ENCODE data around the gene OR2T5.
"Not testable (repeated sequence)": the region's sequence is repeated elsewhere in the genome, so short reads cannot be mapped to it uniquely, and the experiment has no call there.

The OR2T5 gene

DNA sequence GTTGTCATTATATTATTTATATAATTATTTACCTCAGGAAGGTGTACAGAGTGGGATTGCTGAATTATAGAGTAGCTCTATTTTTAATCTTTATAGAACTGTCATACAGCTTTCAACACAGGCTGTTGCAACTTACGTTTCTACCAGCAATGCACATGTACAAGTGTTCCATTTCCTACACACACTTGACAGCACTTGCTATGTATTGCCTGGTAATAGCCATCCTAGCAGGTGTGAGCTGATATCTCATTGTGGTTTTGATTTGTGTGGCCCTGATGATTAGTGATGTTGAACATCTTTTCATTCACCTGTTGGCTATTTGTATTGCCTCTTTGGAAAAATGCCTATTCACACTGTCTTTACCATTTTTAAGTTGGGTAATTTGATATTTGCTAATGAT lies 12.7 kb upstream of the OR2T5 start:
- DNase-seq; H3K27ac ChIP-seq (ENCODE audit: low read depth, low read length); H3K18ac ChIP-seq (ENCODE audit: low read length); H3K4me2 ChIP-seq (ENCODE audit: low read length); H3K9ac ChIP-seq (ENCODE audit: low read length); H3K14ac ChIP-seq (ENCODE audit: low read length); H2AK5ac ChIP-seq (ENCODE audit: low read length); H3K4ac ChIP-seq (ENCODE audit: low read depth, low read length); H4K8ac ChIP-seq (ENCODE audit: low read depth, low read length); H2BK12ac ChIP-seq (ENCODE audit: low read length); H3K9me3 ChIP-seq (ENCODE audit: insufficient read depth, low read depth, low read length); H3K27me3 ChIP-seq (ENCODE audit: insufficient read depth, low read length); H3K4me3 ChIP-seq (ENCODE audit: low read depth, low read length); H3K79me1 ChIP-seq (ENCODE audit: low read length); H3K79me2 ChIP-seq (ENCODE audit: control insufficient read depth, insufficient read depth, low read length, poor library complexity); H4K91ac ChIP-seq (ENCODE audit: low read depth, low read length); H3K36me3 ChIP-seq (ENCODE audit: control insufficient read depth in 1 of 2, insufficient read depth in 2 of 2, low read length in 2 of 2); H4K12ac ChIP-seq (ENCODE audit: low read depth, low read length); H3K23ac ChIP-seq (ENCODE audit: low read length); H2BK5ac ChIP-seq (ENCODE audit: low read depth, low read length, poor library complexity); H3K4me1 ChIP-seq (ENCODE audit: control insufficient read depth in 1 of 2, insufficient read depth in 2 of 2, low read length in 2 of 2); H2AFZ ChIP-seq (ENCODE audit: insufficient read depth, low read length, poor library complexity); H2BK120ac ChIP-seq (ENCODE audit: insufficient read depth, low read length, poor library complexity): not testable (repeated sequence)
- no CpG with 5 or more reads among the region's 1 CpG for WGBS (ENCODE audit: extremely low coverage, insufficient coverage, insufficient read length)

GRCh38 chr1:248481686-248482579 lies 6.5 kb upstream of the OR2T5 start:
- not testable (repeated sequence) for H3K4ac ChIP-seq (ENCODE audit: low read depth, low read length); H3K79me2 ChIP-seq (ENCODE audit: control insufficient read depth, insufficient read depth, low read length, poor library complexity); H3K18ac ChIP-seq (ENCODE audit: low read length); H2BK120ac ChIP-seq (ENCODE audit: insufficient read depth, low read length, poor library complexity); H4K12ac ChIP-seq (ENCODE audit: low read depth, low read length); H3K4me1 ChIP-seq (ENCODE audit: control insufficient read depth in 1 of 2, insufficient read depth in 2 of 2, low read length in 2 of 2); H2BK12ac ChIP-seq (ENCODE audit: low read length); H3K4me3 ChIP-seq (ENCODE audit: low read depth, low read length); H3K14ac ChIP-seq (ENCODE audit: low read length); H3K79me1 ChIP-seq (ENCODE audit: low read length); H2AK5ac ChIP-seq (ENCODE audit: low read length); H4K8ac ChIP-seq (ENCODE audit: low read depth, low read length); H2AFZ ChIP-seq (ENCODE audit: insufficient read depth, low read length, poor library complexity); H3K9ac ChIP-seq (ENCODE audit: low read length); H2BK5ac ChIP-seq (ENCODE audit: low read depth, low read length, poor library complexity); H3K36me3 ChIP-seq (ENCODE audit: control insufficient read depth in 1 of 2, insufficient read depth in 2 of 2, low read length in 2 of 2); H3K27ac ChIP-seq (ENCODE audit: low read depth, low read length); H3K9me3 ChIP-seq (ENCODE audit: insufficient read depth, low read depth, low read length); H3K4me2 ChIP-seq (ENCODE audit: low read length); H3K23ac ChIP-seq (ENCODE audit: low read length); H4K91ac ChIP-seq (ENCODE audit: low read depth, low read length); DNase-seq; H3K27me3 ChIP-seq (ENCODE audit: insufficient read depth, low read length)
- no CpG with 5 or more reads among the region's 13 CpGs for WGBS (ENCODE audit: extremely low coverage, insufficient coverage, insufficient read length)

- H2BK5ac ChIP-seq (ENCODE audit: low read depth, low read length, poor library complexity); H2BK12ac ChIP-seq (ENCODE audit: low read length); H3K9ac ChIP-seq (ENCODE audit: low read length); H3K36me3 ChIP-seq (ENCODE audit: control insufficient read depth in 1 of 2, insufficient read depth in 2 of 2, low read length in 2 of 2); H3K4me3 ChIP-seq (ENCODE audit: low read depth, low read length); H4K91ac ChIP-seq (ENCODE audit: low read depth, low read length); H3K23ac ChIP-seq (ENCODE audit: low read length); H3K79me2 ChIP-seq (ENCODE audit: control insufficient read depth, insufficient read depth, low read length, poor library complexity); H3K79me1 ChIP-seq (ENCODE audit: low read length); H2AFZ ChIP-seq (ENCODE audit: insufficient read depth, low read length, poor library complexity); H3K18ac ChIP-seq (ENCODE audit: low read length); H3K4me2 ChIP-seq (ENCODE audit: low read length); H4K8ac ChIP-seq (ENCODE audit: low read depth, low read length); H3K4ac ChIP-seq (ENCODE audit: low read depth, low read length); H4K12ac ChIP-seq (ENCODE audit: low read depth, low read length); H3K27me3 ChIP-seq (ENCODE audit: insufficient read depth, low read length); H2BK120ac ChIP-seq (ENCODE audit: insufficient read depth, low read length, poor library complexity); H3K27ac ChIP-seq (ENCODE audit: low read depth, low read length); H3K4me1 ChIP-seq (ENCODE audit: control insufficient read depth in 1 of 2, insufficient read depth in 2 of 2, low read length in 2 of 2); DNase-seq; H3K14ac ChIP-seq (ENCODE audit: low read length); H2AK5ac ChIP-seq (ENCODE audit: low read length); H3K9me3 ChIP-seq (ENCODE audit: insufficient read depth, low read depth, low read length): not testable (repeated sequence)
- WGBS (ENCODE audit: extremely low coverage, insufficient coverage, insufficient read length) = no CpG with 5 or more reads among the region's 5 CpGs
These were observed 8.3 kb downstream of the OR2T5 start for GRCh38 chr1:248496661-248497060.

GRCh38 chr1:248500305-248501035 lies 12.1 kb downstream of the OR2T5 start:
- not testable (repeated sequence) for H3K4me2 ChIP-seq (ENCODE audit: low read length); H3K27me3 ChIP-seq (ENCODE audit: insufficient read depth, low read length); H3K79me2 ChIP-seq (ENCODE audit: control insufficient read depth, insufficient read depth, low read length, poor library complexity); H4K8ac ChIP-seq (ENCODE audit: low read depth, low read length); H3K18ac ChIP-seq (ENCODE audit: low read length); H2AK5ac ChIP-seq (ENCODE audit: low read length); H2BK5ac ChIP-seq (ENCODE audit: low read depth, low read length, poor library complexity); H4K12ac ChIP-seq (ENCODE audit: low read depth, low read length); H3K79me1 ChIP-seq (ENCODE audit: low read length); H4K91ac ChIP-seq (ENCODE audit: low read depth, low read length); H3K9ac ChIP-seq (ENCODE audit: low read length); H3K23ac ChIP-seq (ENCODE audit: low read length); H3K9me3 ChIP-seq (ENCODE audit: insufficient read depth, low read depth, low read length); H3K36me3 ChIP-seq (ENCODE audit: control insufficient read depth in 1 of 2, insufficient read depth in 2 of 2, low read length in 2 of 2); DNase-seq; H3K14ac ChIP-seq (ENCODE audit: low read length); H3K4me3 ChIP-seq (ENCODE audit: low read depth, low read length); H3K4me1 ChIP-seq (ENCODE audit: control insufficient read depth in 1 of 2, insufficient read depth in 2 of 2, low read length in 2 of 2); H3K4ac ChIP-seq (ENCODE audit: low read depth, low read length); H3K27ac ChIP-seq (ENCODE audit: low read depth, low read length); H2BK120ac ChIP-seq (ENCODE audit: insufficient read depth, low read length, poor library complexity); H2BK12ac ChIP-seq (ENCODE audit: low read length); H2AFZ ChIP-seq (ENCODE audit: insufficient read depth, low read length, poor library complexity)
- WGBS (ENCODE audit: extremely low coverage, insufficient coverage, insufficient read length) = no CpG with 5 or more reads among the region's 2 CpGs
